HL-60/S4 treated with phorbol 12-myristate 13-acetate at 8.2 ng/mL for 4 days and 3 days (cell line): Measurements from ENCODE around the gene CRY2.

Experiments used
- in situ Hi-C: fragments of 300-500 bp; cut with MboI; formaldehyde crosslinking; loops from 2 replicates; pipeline ENCODE4 v1.15.0; 2022; ENCODE audit warnings: low sequenced_read_pairs

The CRY2 gene

DNA sequence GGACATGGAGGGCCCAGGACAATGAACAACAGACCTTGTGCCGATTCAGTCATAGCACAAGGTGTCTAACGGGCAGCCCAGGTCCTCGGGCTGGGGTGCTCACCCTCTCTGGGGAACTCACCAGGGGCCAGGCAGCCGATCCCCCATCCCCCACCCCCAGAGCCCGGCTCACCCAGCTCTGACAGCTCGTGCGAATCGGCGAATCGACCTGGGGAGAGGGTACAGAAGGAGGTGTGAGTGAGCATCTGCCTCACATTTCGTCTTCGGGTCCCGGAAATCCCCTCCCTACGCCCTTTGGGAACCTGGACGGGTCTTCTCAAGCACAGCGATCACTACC lies 70.0 kb downstream of the CRY2 start:
- in situ Hi-C loops: no loop called here

DNA sequence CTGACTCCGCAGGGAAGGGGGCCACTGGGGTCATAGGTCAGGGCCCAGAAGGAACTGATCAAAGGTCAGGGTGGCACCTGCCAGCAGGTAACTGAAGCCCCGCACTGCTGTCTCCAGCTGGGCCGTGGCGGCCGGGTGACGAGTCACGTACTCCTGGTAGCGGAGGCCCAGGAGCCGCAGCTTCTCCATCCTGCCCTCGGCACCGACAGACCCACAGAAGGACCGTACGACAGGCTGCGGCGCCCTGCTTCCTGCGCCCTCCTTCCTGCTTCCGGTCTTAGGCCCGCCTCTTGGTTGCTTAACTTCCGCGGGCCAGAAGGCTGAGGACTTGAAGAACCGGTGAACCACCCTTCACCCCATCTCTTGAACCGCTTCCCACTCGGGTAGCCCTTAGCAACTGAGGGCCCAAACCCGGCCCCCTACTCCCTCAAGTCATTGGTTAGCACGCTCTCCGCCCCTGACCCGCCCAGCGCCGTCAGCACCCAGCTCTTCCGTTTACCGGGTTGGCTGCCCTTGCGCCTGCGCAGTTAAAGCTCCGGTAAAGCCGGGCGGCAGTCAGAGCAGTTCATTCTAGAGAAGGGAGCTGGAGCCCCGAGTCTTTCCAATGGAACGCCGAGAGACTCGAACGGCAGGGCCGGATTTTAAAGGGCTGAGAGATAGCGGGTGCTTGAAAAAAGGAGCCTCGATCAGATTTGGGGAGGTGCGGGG lies 70.5 kb downstream of the CRY2 start, which contains the start of gene PEX16:
PEX16 (minus strand) TSS at position 255 of the 708 bp plus-strand sequence; CDS start at position 189, 66 bp downstream.
- in situ Hi-C loops: no loop called here

- in situ Hi-C loops: no loop called here
Measured at GRCh38 chr11:45918331-45918941, 71.2 kb downstream of the CRY2 start.

DNA sequence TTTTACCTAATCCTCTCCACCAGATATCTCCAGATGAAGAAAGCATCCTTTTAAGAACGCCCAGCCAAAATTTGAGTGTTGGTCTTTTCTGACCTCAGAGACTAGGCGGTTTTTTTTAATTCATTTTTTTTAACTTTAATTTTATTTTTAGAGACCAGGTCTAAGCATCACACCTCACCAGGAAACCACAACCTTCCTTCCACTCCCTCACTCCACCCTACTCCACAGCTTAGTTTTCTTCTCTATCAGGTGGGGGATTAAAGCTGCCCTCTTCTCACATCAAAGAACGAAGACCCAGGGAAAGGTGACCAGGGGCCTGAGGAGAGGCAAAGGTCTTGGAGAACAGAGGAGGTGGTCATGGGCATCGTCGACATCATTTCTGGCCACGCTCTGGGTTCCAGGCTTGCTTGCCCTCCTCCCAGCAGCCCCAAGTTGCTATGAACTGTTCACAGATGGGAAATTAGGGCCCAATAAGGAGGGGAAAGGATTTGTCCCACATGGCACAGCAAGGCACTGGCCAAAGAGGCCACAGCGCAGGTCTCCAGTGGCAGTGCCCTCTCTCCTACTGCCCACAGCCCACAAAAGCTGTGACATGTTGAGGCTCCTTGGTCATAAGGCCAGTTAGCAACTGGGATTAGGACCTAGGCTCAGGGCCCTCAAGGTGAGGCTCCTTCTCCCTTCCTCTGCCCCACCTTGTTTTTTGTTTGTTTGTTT lies 71.8 kb downstream of the CRY2 start:
- in situ Hi-C loops: no loop called here

GRCh38 chr11:45919806-45920530 lies 72.7 kb downstream of the CRY2 start:
- in situ Hi-C loops: no loop called here

- in situ Hi-C loops: no loop called here
Measured at GRCh38 chr11:45920531-45921477, 73.5 kb downstream of the CRY2 start.

DNA sequence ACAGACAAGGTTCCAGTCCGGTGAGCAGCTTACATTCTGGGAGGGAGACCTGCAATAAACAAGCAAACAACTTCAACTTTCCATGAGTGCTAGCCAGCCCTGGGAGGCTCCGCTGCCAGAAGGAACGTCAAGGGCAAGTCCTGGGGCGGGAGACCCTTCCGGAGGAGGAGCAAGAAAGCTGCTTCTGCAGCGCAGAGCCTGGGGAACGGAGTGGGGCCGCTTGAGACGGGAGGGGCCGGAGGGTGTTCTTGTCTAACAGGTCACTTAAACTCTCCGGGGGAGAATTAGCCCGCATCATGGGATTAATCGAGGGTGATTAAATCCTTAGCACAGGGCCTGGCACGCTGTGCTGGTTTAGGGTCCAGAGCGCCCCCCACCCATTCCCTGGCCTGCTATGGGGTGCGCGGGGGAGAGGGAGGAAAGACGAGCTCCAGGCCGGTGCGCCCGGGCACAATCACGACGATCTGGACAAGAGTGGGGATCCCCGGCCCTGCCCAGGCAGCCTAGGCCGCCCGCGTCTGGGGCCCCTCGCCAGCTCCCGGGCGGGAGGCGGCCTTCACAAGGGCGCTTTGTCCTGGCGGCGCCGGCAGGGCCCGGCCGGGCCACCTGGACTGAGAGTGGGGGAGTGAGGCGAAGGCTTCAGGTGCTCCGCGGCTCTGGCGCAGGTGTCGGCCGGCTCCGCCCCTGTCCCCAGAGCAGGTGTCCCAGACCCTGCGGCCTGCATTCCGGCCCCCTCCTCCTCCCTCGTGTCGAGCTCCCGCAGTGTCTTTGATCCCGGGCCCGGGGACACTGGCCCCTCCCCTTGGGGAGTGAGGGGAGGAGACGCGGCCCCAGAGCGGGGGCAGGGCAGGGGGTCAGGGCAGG lies 74.5 kb downstream of the CRY2 start:
- in situ Hi-C loops: no loop called here

GRCh38 chr11:45922425-45923082 lies 75.3 kb downstream of the CRY2 start, which contains the start of gene LARGE2:
LARGE2 (plus strand) TSS chr11:45922656; CDS start chr11:45922883, 227 bp downstream.
- in situ Hi-C loops: no loop called here

GRCh38 chr11:45924036-45924915 lies 77.0 kb downstream of the CRY2 start:
- in situ Hi-C loops: no loop called here

GRCh38 chr11:45924927-45925326 lies 77.7 kb downstream of the CRY2 start:
- in situ Hi-C loops: no loop called here

DNA sequence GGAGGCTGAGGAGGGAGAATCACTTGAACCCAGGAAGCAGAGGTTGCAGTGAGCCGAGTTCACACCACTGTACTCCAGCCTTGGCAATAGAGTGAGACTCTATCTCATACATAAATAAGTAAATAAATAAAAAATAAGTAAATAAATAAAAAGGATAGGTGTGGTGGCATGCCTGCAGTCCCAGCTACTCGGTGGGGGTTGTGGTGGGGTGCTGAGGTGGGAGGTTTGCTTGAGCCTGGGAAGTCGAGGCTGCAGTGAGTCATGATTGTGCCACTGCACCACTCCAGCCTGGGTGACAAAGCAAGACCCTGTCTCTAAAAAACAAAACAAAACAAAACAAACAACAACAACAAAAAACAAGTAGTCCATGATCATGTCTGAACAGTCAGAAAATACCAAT lies 78.3 kb downstream of the CRY2 start:
- in situ Hi-C loops: no loop called here

- in situ Hi-C loops: no loop called here
Measured at GRCh38 chr11:45926001-45926401, 78.7 kb downstream of the CRY2 start.

DNA sequence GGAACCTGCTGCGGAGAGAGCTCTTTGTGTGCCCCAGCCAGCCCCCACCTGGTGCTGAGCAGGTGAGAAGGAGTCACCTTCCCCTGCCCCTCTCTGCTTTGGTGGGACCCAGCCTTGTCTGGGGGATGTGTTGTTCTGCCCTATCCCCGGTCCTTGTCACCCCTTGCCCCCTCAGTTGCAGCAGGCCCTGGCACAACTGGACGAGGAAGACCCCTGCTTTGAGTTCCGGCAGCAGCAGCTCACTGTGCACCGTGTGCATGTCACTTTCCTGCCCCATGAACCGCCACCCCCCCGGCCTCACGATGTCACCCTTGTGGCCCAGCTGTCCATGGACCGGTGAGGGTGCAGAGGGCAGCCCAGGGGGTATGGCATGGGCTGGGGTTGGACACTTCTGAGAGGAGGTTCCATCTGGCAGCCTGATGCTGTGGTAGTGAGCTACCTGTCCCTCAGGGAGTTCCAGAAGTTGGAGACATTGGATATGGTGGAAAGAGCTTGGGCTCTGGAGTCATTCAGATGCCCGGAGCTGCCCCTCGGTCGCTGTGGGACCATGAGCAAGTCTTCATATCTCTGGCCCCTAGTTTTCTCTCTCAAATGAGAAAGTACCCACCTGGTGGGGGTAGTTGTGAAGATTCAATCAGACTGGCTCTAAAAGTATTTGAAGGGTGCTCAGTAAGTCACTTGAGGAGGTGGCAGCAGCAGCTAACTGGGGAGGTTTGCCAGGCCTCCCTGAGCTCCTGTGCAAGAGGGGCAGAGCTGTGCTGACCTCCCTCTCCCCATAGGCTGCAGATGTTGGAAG lies 79.5 kb downstream of the CRY2 start:
- in situ Hi-C loops: no loop called here

- in situ Hi-C loops: no loop called here
Measured at GRCh38 chr11:45927332-45927683, 80.0 kb downstream of the CRY2 start.

GRCh38 chr11:45927684-45928413 lies 80.6 kb downstream of the CRY2 start:
- in situ Hi-C loops: no loop called here

GRCh38 chr11:45928535-45929215 lies 81.4 kb downstream of the CRY2 start:
- in situ Hi-C loops: no loop called here
